Lower leg skin (tissue), 3 donors: ENCODE measurements around the gene PCSK5.

Source experiments
- POLR2A ChIP-seq, 2 donors: fragments of 450-650 bp; IDR thresholded peaks; one replicate each; pipeline ENCODE4 v1.6.1; 2016 to 2017; ENCODE audit warnings: antibody characterized with exemption in 2 of 2, mild to moderate bottlenecking in 1 of 2, moderate library complexity in 1 of 2
- TF ChIP-seq, protein P1 (sequence below), 3 donors: fragments of 450-650 bp; IDR thresholded peaks; one replicate each; pipeline ENCODE4 v1.5.1; 2016; ENCODE audit warnings: antibody characterized with exemption in 3 of 3, mild to moderate bottlenecking in 3 of 3, moderate library complexity in 2 of 3

GRCh38 chr9:76297721-76298239 is 407.3 kb downstream of the PCSK5 start:
- TF ChIP-seq, protein P1, sequence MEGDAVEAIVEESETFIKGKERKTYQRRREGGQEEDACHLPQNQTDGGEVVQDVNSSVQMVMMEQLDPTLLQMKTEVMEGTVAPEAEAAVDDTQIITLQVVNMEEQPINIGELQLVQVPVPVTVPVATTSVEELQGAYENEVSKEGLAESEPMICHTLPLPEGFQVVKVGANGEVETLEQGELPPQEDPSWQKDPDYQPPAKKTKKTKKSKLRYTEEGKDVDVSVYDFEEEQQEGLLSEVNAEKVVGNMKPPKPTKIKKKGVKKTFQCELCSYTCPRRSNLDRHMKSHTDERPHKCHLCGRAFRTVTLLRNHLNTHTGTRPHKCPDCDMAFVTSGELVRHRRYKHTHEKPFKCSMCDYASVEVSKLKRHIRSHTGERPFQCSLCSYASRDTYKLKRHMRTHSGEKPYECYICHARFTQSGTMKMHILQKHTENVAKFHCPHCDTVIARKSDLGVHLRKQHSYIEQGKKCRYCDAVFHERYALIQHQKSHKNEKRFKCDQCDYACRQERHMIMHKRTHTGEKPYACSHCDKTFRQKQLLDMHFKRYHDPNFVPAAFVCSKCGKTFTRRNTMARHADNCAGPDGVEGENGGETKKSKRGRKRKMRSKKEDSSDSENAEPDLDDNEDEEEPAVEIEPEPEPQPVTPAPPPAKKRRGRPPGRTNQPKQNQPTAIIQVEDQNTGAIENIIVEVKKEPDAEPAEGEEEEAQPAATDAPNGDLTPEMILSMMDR (IDR thresholded peaks at IDR 0.05) = no peak
- no peak for TF ChIP-seq POLR2A (IDR thresholded peaks at IDR 0.05)
